Stimulated activated CD4-positive, alpha-beta T cell treated with anti-CD3 and anti-CD28 coated beads, TNF-alpha, amount 100 ng/mL, for 1 hour (primary cell): Measurements from ENCODE around the gene PTPA.
"Not testable (repeated sequence)": the region's sequence is repeated elsewhere in the genome, so short reads cannot be mapped to it uniquely, and the experiment has no call there.

Source experiments
- DNase-seq, 3 donors: peaks; one replicate each; pipeline ENCODE4 v3.0.0-alpha.2; 2020; ENCODE audit warnings: low read depth in 3 of 3, low spot score in 1 of 3

Gene PTPA

GRCh38 chr9:129197045-129197444 lies 85.8 kb downstream of the PTPA start:
- not testable (repeated sequence) for DNase-seq

- DNase-seq, result no peak
Measured at GRCh38 chr9:129197978-129198318, 86.7 kb downstream of the PTPA start.
